HG02588 (cell line): Measurements from ENCODE around the gene CFAP161.

Source experiments
- ATAC-seq: cut with Tn5 transposase; IDR thresholded peaks from one replicate; pipeline ENCODE4 v1.9.1; 2021; ENCODE audit warnings: mild to moderate bottlenecking, moderate library complexity; ENCODE audit not compliant: unreplicated experiment

CFAP161 gene

DNA sequence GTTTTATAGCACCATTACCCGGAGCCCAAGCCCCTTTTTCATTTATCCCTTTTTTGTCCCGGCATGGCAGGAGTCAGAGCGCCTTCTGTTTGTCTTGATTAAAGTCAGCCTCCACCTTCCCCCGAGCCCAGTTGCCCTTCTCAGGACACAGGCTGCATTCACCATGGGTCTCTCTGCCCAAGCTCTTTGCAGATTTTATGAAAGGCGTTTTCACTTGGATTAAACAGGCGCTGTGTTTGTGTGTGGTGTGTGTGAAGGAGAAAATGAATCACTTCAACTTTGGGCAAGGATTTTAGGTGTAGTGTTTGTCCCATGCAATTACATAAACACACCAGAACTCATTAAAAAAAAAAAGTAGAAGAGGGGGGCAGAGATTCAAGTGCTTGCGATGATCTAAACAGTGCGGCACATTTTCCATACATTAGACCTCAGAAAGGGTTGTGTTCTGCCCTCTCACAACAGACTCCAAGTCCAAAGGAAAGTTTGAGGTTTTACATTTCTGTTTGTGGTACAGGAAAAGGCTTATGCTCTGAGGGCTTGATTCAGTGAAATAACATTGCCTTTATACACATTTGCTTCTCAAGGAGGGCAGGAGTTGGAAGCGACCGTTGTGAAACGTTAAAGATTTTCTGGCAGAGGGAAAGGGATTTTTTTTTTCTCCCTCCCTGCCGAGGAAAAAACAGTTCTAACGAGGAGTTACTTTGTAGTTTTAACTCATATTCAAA, 48.1 kb downstream of the CFAP161 start:
- ATAC-seq: no peak

GRCh38 chr15:81182756-81183438, 48.8 kb downstream of the CFAP161 start:
- no peak for ATAC-seq

GRCh38 chr15:81183439-81183775, 49.3 kb downstream of the CFAP161 start:
- ATAC-seq: no peak

DNA sequence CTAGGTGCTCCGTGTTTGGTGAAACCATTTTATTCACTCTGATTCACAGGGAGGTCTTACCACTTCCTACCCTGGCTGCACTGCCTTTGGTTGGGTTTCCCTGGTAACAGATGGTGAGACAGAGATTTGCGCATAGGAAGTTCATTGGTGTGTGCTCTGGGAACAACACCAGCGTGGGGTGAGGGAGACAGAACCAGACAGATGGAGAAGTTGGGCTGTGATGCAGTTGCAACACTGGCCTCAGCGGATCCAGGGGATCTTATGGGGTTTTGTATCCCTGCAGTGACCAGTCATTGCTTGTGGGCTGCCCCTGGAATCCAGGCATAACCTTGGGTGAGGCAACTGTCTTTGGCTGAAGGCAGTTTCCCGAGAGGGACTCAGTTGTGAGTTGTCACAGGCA, 50.1 kb downstream of the CFAP161 start:
- ATAC-seq: no peak

- no peak for ATAC-seq
Measured at GRCh38 chr15:81185631-81186295, 51.7 kb downstream of the CFAP161 start.

DNA sequence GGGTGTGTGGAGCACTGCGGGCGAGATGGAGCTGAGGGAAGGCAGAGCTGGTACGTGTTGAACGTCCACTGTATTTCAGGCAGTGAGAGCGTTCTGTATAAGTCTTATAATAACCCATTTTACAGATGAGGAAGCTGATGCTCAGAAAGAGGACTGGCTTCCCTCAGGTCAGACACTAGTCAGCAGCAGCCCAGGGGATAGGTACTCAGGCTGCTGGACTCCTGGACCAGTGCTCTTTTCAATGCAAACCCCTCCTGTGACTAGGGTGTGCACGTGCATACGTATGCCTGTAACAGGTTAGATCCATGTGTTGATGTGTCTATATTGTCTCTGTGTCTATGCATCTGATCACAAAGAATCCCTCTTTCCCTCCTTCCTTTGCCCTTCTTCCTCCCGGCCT, 54.3 kb downstream of the CFAP161 start:
- ATAC-seq: no peak

- no peak for ATAC-seq
Measured at GRCh38 chr15:81189583-81190283, 55.7 kb downstream of the CFAP161 start.

DNA sequence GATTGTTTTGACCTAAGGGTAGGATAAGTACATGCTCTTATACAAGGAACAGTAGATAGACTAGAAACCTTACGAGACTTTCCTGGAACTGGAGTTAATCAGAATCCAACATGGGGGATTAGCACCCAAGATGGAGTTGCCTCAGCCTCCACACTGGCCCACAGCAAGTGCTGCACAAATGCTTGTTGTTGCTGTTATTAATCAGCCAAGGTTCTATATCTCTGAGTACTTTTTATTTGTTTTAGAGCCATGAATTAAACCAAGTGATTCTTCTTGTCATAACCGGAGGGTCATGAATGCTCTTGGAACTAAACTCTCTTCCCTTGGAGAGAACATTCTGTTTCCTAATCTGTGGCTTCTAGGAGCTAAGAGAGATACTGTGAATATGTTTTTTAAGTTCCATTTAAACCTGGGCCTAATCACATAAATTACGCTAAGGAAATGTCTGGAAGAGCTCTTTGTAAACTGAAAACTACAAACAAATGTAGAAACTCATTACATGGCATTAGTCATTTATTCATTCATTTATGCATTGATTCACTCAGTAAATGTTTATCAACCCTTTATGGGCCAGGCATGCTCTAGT, 56.9 kb downstream of the CFAP161 start:
- no peak for ATAC-seq

DNA sequence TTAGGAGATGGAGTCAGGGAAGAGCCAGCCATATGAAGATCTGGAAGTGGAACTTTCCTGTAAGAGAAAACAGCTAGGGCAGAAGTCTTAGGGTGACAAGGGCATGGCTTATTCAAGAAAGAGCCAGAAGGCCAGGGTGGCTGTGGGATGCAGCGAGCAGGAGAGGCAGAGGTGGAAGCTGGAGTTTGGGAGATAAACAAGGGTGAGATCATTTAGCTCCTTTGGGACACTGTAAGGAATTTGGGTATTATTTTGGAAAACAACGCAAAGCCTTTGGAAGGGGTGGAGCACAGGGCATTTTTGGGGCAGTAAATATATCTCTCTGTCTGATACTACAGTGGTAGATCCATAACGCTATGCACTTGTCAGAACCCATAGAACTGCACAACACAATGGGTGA, 57.6 kb downstream of the CFAP161 start:
- no peak for ATAC-seq

DNA sequence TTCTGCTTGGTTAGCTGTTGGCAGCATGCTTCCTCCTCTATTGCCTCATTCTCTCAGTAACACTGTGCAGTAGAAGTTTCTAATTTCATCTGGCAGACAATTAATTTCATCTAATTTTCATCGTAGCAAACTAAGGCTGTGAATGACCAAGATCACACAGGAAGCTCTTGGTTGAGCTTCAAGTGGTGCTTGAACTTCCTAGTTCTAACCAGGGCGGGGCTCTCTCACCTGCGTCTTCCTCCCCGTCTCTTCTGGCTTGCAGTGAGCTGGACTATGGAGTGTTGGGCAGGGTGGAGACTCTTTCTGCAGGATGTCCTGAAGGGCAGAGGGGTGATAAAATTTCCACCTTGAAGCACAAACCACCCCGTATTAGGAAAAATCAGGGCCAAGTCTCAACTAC, 60.7 kb downstream of the CFAP161 start:
- no peak for ATAC-seq

DNA sequence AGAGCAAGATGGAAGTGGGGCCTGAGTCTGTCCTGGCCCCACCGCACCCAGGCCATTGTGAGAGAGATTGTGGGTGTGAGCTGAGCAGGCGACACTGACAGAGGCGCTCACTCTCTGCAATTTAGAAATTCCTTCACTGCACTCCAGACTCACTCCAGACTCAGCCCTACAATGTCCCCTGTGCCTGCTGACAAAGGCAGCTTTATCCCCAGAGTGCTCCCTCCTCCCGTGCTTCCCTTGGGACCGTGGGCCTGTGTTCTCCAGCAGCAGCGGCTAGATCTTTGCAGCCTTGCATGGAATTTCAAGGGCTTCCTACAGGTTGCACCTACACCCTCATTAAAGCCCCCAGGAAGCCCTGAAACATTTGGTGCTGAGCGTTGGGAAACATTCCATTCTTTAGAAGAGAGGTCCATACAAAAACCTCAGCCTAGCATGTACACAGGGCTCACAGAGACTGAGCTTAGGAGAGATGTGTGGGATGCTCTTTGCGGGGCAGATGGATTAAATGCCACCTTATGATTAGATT, 61.3 kb downstream of the CFAP161 start:
- no peak for ATAC-seq

DNA sequence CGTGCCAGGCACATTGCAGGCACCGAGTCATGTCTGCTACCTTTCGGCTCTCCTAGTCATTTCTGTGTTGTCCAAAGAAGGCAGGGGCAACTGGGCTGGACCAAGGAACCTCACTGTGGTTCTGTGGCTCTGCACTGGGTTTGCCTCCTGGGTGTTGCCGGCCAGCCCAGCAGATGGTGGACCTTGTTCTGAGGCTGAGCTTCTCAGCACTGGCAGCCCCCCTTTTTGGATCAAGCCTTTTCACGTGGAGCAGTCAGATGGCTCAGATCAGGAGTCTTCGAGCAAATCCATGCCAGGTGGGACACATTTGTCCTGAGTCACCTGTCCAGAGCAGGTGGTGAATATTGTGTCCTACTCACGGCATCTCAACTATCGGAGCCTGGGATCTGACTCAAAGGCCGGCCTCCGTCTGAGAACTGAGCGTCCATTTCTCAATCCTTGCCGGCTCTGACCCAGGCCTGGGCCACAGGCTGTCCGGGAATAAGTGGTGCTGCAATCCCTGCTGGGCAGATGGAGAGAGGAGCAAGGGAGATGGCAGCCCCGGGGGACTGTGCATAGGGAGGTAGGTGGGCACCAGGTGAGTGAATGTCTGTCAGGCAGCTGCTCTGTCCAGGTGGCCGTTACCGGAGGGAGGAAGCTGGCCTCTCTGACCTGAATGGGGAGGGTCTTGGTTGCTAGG, 62.6 kb downstream of the CFAP161 start, which contains the start of gene IL16:
IL16 (plus strand) TSS at position 304 of the 679 bp plus-strand sequence. CDS start 28,521 bp downstream, outside the sequence.
- no peak for ATAC-seq

DNA sequence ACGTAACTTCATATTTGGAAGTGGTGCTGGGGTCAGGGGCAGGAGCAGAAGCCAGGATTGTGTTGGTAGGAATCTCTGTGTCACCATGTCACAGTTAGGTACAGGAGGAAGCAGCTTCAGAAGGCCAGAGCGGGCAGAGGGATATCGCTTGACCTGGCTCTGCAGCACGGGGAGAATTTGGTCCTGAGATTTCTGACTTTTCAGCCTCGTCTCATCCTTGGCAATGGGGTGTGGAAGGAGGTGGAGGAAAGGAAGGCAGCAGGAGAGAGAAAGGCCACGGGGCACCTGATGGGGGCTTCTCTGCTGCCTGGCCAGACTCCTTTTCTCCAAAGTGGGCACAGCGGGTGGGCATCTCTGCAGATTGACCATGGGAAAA, 63.2 kb downstream of the CFAP161 start:
- no peak for ATAC-seq

- no peak for ATAC-seq
Measured at GRCh38 chr15:81197688-81198281, 63.7 kb downstream of the CFAP161 start.
